ENCODE measurements around the gene TRMT61A. TPM values are rescaled to one million over a fixed set of nuclear protein-coding genes. Genes with fewer than 3 reads are reported as not detected.
"Not testable (repeated sequence)": the region's sequence is repeated elsewhere in the genome, so short reads cannot be mapped to it uniquely, and the experiment has no call there.

The TRMT61A gene
- total RNA-seq, 1 donor from 2014 or later = 10.8 TPM

DNA sequence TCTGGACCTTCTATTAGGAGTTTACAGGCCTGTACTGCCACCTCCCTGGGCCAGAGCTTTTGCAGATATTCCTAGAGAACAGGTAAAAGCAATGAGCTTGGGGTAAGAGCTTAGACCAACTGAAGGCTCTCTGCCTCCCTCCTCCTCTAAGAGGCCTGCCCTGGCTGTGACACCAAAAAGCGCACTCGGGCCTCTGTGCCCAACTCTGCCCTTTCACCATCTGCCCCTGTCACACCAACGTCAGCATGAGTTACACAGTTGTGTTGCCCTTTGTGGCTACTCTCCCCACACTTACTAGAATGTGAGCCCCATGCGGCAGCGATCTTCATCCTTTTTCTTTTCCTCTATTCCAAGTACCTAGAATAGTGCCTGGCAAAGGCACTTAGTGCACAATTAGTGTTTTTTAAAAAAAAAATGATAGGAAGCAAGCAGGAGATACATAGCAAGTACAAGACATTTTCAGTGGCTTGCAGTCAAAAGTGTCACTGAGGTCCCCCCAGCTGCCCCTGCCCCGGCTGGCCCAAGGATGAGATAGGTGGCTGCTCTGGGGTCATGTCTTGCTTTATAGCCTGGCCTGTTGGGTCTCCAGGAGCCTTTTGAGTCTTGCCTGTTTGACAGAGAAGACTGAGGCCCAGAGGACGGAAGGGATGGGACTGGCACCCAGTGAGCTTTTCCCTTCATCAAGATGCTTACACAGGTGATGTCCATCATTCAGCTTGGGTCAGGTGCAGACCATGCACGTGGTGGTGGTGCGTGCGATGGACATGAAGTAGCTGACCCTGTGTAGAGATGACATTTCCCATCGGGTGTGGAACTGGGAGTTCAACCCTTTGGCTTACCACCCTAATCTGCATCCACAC lies 18.9 kb upstream of the TRMT61A start:
- Mint-ChIP-seq H3K27me3 (no peaks in the 10 kb centered on the region), H3K36me3 (peaks cover 20% of the 10 kb centered on the region), H3K4me3 (no peak overlapping the region), H3K9me3 (no peaks in the 10 kb centered on the region), H3K27ac (peak overlapping the region; percentile 38), H3K4me1 (ENCODE audit: unreplicated experiment) (no peaks in the 10 kb centered on the region)
- DNase-seq (ENCODE audit: extremely low spot score, unreplicated experiment) = no peak
- TF ChIP-seq, protein P1, sequence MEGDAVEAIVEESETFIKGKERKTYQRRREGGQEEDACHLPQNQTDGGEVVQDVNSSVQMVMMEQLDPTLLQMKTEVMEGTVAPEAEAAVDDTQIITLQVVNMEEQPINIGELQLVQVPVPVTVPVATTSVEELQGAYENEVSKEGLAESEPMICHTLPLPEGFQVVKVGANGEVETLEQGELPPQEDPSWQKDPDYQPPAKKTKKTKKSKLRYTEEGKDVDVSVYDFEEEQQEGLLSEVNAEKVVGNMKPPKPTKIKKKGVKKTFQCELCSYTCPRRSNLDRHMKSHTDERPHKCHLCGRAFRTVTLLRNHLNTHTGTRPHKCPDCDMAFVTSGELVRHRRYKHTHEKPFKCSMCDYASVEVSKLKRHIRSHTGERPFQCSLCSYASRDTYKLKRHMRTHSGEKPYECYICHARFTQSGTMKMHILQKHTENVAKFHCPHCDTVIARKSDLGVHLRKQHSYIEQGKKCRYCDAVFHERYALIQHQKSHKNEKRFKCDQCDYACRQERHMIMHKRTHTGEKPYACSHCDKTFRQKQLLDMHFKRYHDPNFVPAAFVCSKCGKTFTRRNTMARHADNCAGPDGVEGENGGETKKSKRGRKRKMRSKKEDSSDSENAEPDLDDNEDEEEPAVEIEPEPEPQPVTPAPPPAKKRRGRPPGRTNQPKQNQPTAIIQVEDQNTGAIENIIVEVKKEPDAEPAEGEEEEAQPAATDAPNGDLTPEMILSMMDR (conservative IDR thresholded peaks at IDR 0.05) = no peak

GRCh38 chr14:103510724-103511693 lies 18.0 kb upstream of the TRMT61A start:
- DNase-seq (ENCODE audit: extremely low spot score, unreplicated experiment) = no peak
- TF ChIP-seq, protein P1 (conservative IDR thresholded peaks at IDR 0.05) = no peak
- H3K27ac Mint-ChIP-seq = peak overlapping the region; percentile 38
- no peak overlapping the region for H3K4me3 Mint-ChIP-seq
- no peaks in the 10 kb centered on the region for H3K9me3 Mint-ChIP-seq
- H3K4me1 Mint-ChIP-seq (ENCODE audit: unreplicated experiment) = no peaks in the 10 kb centered on the region
- H3K36me3 Mint-ChIP-seq = peaks cover 15% of the 10 kb centered on the region
- no peaks in the 10 kb centered on the region for H3K27me3 Mint-ChIP-seq

DNA sequence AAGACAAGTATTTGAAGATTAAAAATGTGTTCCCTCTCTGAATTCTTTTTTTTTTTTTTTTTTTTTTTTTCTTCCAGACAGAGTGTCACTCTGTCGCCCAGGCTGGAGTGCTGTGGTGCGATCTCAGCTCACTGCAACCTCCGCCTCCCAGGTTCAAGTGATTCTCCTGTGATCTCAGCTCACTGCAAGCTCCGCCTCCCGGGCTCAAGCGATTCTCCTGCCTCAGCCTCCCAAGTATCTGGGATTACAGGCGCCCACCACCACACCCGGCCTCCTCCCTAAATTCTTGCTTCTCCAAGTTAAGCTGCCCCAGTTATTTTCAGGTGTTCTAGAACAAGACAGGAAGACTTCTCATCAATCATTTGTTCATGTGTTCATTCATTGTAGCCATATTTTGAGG lies 16.8 kb upstream of the TRMT61A start:
- H3K27me3 Mint-ChIP-seq; H3K9me3 Mint-ChIP-seq; DNase-seq (ENCODE audit: extremely low spot score, unreplicated experiment); H3K4me3 Mint-ChIP-seq; H3K27ac Mint-ChIP-seq; H3K4me1 Mint-ChIP-seq (ENCODE audit: unreplicated experiment): not testable (repeated sequence)
- peaks cover 15% of the 10 kb centered on the region for H3K36me3 Mint-ChIP-seq

- DNase-seq (ENCODE audit: extremely low spot score, unreplicated experiment) = no peak
- H3K9me3 Mint-ChIP-seq = no peaks in the 10 kb centered on the region
- H3K27me3 Mint-ChIP-seq = no peaks in the 10 kb centered on the region
- peaks cover 9% of the 10 kb centered on the region for H3K4me1 Mint-ChIP-seq (ENCODE audit: unreplicated experiment)
- H3K4me3 Mint-ChIP-seq = no peak overlapping the region
- H3K27ac Mint-ChIP-seq = no peak overlapping the region
- TF ChIP-seq, protein P1 (conservative IDR thresholded peaks at IDR 0.05) = no peak
- H3K36me3 Mint-ChIP-seq = peaks cover 15% of the 10 kb centered on the region
Measured at GRCh38 chr14:103512701-103513611, 16.0 kb upstream of the TRMT61A start.

DNA sequence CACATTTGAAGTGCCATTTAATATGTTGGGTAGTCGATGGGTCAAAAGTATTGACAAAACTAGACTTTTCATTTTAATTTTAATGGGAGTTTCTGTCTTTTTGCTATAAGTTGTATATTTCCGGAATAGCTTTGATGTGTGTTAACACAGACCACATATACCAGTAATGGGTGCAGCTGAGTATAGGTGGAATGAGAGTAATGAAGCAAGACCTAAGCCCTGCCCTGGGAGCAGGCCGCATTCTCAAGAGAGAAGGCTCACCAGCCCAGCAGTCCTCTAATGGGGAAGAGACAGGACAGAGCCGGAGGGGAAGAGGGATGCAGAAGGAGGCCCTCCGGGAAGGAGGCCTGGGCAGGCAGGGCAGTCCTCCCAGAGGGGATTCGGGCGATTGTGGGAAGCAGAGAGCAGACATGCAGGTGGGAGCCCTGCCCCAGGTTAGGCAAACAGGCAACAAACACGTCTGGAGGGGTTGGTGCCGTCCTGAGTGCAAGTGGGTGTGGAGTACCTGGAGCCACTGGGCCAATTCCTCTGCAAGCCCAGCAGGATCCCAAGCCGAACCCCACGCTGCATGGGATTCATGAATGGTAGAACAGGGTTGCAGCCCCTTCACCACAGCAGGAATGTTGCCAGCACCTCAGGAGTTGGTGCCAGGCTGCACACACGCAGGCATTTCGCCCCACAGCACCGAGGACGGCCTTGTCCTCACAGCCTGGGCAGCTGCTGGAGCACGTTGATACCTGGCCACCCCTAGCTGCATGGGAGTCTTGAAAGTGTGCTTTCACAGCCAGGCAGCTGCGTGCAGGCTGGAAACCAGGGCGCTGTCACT lies 14.2 kb upstream of the TRMT61A start:
- no peak for DNase-seq (ENCODE audit: extremely low spot score, unreplicated experiment)
- H3K9me3 Mint-ChIP-seq = no peaks in the 10 kb centered on the region

More for the DNA sequence above, 14.2 kb upstream of the TRMT61A start:
- peaks cover 13% of the 10 kb centered on the region for H3K36me3 Mint-ChIP-seq
- peaks cover 4% of the 10 kb centered on the region for H3K27me3 Mint-ChIP-seq
- TF ChIP-seq, protein P1 (conservative IDR thresholded peaks at IDR 0.05) = no peak
- no peak overlapping the region for H3K4me3 Mint-ChIP-seq
- peak overlapping the region; percentile 43 for H3K27ac Mint-ChIP-seq
- H3K4me1 Mint-ChIP-seq (ENCODE audit: unreplicated experiment) = peaks cover 13% of the 10 kb centered on the region
